ENCODE data around the gene C19orf12. TPM values are rescaled to one million over a fixed set of nuclear protein-coding genes. Genes with fewer than 3 reads are reported as not detected.

The C19orf12 gene
- total RNA-seq, 1 experiment from 2014 or later = 10.0 TPM

DNA sequence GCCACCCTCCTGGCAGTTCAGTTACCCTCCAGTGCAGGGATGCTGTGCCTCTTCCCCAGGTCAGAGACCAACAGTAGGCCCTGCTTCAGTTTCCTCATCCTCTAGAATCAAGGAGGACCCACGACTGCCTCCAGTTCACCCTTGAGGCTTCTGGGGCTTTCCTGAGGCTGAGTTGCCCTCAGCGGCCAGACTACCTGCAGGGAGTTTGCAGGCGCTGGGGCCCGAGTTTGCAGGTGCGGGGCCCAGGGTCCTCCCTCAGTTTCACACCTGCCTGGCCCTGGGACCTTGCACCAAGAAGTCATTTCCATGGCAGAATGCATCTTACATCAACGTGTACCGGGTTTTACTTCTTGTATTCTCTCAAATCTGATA lies 38.9 kb upstream of the C19orf12 start:
- Histone ChIP-seq H3K9ac (ENCODE audit: low read length) (no peak overlapping the region), H3K9me2 (ENCODE audit: insufficient read depth) (no peaks in the 10 kb centered on the region), H3K9me3 (ENCODE audit: control insufficient read depth in 1 of 2, insufficient read depth in 1 of 2, low read depth in 1 of 2, low read length in 2 of 2) (no peaks in the 10 kb centered on the region), H3K4me1 (ENCODE audit: control insufficient read depth in 1 of 2, insufficient read depth in 2 of 2, low read length in 2 of 2) (no peaks in the 10 kb centered on the region), H3K79me2 (ENCODE audit: insufficient read depth, low read length) (no peaks in the 10 kb centered on the region), H3K36me3 (ENCODE audit: control insufficient read depth in 1 of 2, insufficient read depth in 2 of 2, low read length in 2 of 2) (no peaks in the 10 kb centered on the region), H2AFZ (ENCODE audit: low read depth, low read length, poor library complexity, severe bottlenecking) (no peak overlapping the region), H3K27me3 (ENCODE audit: insufficient read depth, low read length) (no peaks in the 10 kb centered on the region), H3K27ac (ENCODE audit: low read depth, low read length) (no peak overlapping the region), H4K20me1 (ENCODE audit: insufficient read depth) (no peaks in the 10 kb centered on the region), H3K4me3 (replicated peaks in 1 of 2; ENCODE audit: low read depth in 1 of 2, low read length in 2 of 2) (no peak overlapping the region), H3K4me2 (ENCODE audit: low read length) (no peak overlapping the region)
- ATAC-seq (peak; percentile 27; the same call in 1 of the 2 replicates), DNase-seq (ENCODE audit: low read depth, low spot score) (no peak)
- TF ChIP-seq POLR2AphosphoS5 (IDR thresholded peaks at IDR 0.05; ENCODE audit: low read depth, low read length) (no peak), ZNF274 (IDR thresholded peaks at IDR 0.05; ENCODE audit: low read depth, low read length) (no peak), TCF7L2 (IDR thresholded peaks at IDR 0.05; ENCODE audit: borderline replicate concordance, extremely low read depth, insufficient read depth, insufficient read length) (no peak), ZFX (IDR thresholded peaks at IDR 0.05) (no peak)
- TF ChIP-seq, protein P1, sequence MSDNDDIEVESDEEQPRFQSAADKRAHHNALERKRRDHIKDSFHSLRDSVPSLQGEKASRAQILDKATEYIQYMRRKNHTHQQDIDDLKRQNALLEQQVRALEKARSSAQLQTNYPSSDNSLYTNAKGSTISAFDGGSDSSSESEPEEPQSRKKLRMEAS (IDR thresholded peaks at IDR 0.05) = no peak
- TF ChIP-seq, protein P2, sequence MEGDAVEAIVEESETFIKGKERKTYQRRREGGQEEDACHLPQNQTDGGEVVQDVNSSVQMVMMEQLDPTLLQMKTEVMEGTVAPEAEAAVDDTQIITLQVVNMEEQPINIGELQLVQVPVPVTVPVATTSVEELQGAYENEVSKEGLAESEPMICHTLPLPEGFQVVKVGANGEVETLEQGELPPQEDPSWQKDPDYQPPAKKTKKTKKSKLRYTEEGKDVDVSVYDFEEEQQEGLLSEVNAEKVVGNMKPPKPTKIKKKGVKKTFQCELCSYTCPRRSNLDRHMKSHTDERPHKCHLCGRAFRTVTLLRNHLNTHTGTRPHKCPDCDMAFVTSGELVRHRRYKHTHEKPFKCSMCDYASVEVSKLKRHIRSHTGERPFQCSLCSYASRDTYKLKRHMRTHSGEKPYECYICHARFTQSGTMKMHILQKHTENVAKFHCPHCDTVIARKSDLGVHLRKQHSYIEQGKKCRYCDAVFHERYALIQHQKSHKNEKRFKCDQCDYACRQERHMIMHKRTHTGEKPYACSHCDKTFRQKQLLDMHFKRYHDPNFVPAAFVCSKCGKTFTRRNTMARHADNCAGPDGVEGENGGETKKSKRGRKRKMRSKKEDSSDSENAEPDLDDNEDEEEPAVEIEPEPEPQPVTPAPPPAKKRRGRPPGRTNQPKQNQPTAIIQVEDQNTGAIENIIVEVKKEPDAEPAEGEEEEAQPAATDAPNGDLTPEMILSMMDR (IDR thresholded peaks at IDR 0.05 in 2 of 3, conservative IDR thresholded peaks at IDR 0.05 in 1 of 3; ENCODE audit: borderline replicate concordance in 1 of 3, insufficient read depth in 1 of 3, low read depth in 2 of 3, low read length in 2 of 3) = no peak
- ChIA-PET RAD21 (ENCODE audit: low non-redundant PET in 1 of 2, low total read pairs in 2 of 2, uncharacterized antibody in 2 of 2, unreplicated experiment in 2 of 2) (no interaction called here), CTCF (no interaction called here), POLR2A (no interaction called here)
- intact Hi-C loops (cut with micrococcal nuclease) = no loop called here
- no TSS peak for BruUV-seq (replicated peaks)

Data from HCT116 (cell line).